H7 (cell line): Measurements from ENCODE around the gene SLC10A1. TPM values are rescaled to one million over a fixed set of nuclear protein-coding genes. Genes with fewer than 3 reads are reported as not detected.
"Not testable (repeated sequence)": the region's sequence is repeated elsewhere in the genome, so short reads cannot be mapped to it uniquely, and the experiment has no call there.

Source experiments
- DNase-seq: peaks from one replicate; pipeline ENCODE4 v3.0.0; 2012
- H3K27me3 ChIP-seq: 2 replicates; pipeline ENCODE4 v1.6.0; 2011; ENCODE audit warnings: mild to moderate bottlenecking, low read length; ENCODE audit not compliant: control insufficient read depth, insufficient read depth
- H3K36me3 ChIP-seq: replicated peaks from 2 replicates; pipeline ENCODE4 v1.5.1; 2011; ENCODE audit warnings: low read length; ENCODE audit not compliant: control insufficient read depth, insufficient read depth
- H3K4me3 ChIP-seq: 2 replicates; pipeline ENCODE4 v1.5.1; 2011; ENCODE audit warnings: low read depth, mild to moderate bottlenecking, control low read depth, low read length, moderate library complexity; ENCODE audit not compliant: insufficient read depth
- total RNA-seq: library from RNA; depleted of rRNA; stranded (reverse); fragments of >200 nt; shearing (Covaris generic); gene quantifications from 2 replicates; pipeline ENCODE4 v1.2.3, GENCODE V29; 2014; rRNA removed

The SLC10A1 gene
- total RNA-seq, 1 experiment from 2014 or later = not detected

GRCh38 chr14:69736405-69736804, 60.6 kb downstream of the SLC10A1 start:
- not testable (repeated sequence) for H3K4me3 ChIP-seq, DNase-seq, H3K36me3 ChIP-seq, H3K27me3 ChIP-seq

GRCh38 chr14:69731919-69732598, 65.0 kb downstream of the SLC10A1 start:
- H3K4me3 ChIP-seq = not testable (repeated sequence)

DNA sequence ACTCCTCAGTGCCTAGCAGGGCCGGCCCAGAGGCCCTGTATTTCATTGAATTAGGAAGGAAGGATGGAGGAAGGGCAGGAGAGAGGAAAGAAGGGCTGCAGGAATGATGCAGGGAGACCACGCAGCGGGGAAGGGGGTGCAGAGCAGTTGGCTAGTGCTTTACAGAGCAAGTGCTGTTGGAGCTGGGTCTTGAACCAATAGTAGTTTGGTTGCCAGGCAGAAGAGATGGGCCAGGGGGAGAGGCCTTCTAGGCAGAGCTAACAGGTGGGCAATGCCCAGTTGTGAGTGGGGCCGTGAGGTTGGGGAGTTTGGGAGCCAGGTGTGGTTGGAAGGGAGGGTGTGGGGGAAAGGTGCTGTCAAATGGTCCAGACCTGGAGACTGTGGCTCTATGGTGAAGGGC, 69.2 kb downstream of the SLC10A1 start:
- Histone ChIP-seq H3K4me3 (no peak overlapping the region), H3K36me3 (no peaks in the 10 kb centered on the region)
- DNase-seq = no peak

More at GRCh38 chr14:69731919-69732598, 65.0 kb downstream of the SLC10A1 start:
- H3K27me3 ChIP-seq, H3K36me3 ChIP-seq, DNase-seq: not testable (repeated sequence)

GRCh38 chr14:69726761-69727511, 70.1 kb downstream of the SLC10A1 start:
- peak overlapping the region; percentile 37; the same call in 1 of the 2 replicates for H3K4me3 ChIP-seq
- peak; percentile 95 for DNase-seq
- H3K36me3 ChIP-seq = no peaks in the 10 kb centered on the region
- peaks cover 8% of the 10 kb centered on the region for H3K27me3 ChIP-seq

More for the DNA sequence above, 69.2 kb downstream of the SLC10A1 start:
- H3K27me3 ChIP-seq = peaks cover 8% of the 10 kb centered on the region

Other genes starting within 250 kb of the SLC10A1 start
- gene CCDC177, start 222.4 kb downstream of the SLC10A1 start, total RNA-seq = 0.04 and 0.17 TPM in 2 replicates
- 0.70 and 1.1 TPM in 2 replicates for gene SUSD6, start 185.6 kb downstream of the SLC10A1 start, total RNA-seq
- 90.9 and 99.7 TPM in 2 replicates for gene SRSF5, start 30.1 kb downstream of the SLC10A1 start, total RNA-seq
- gene SMOC1, start 82.2 kb upstream of the SLC10A1 start, total RNA-seq = 0.11 and 0.14 TPM in 2 replicates